K562 (cell line): ENCODE results near the gene NSMF. TPM values are rescaled to one million over a fixed set of nuclear protein-coding genes. Genes with fewer than 3 reads are reported as not detected.

Experiments
- ATAC-seq: fragments of 200-7000 bp; cut with Tn5 transposase; 3 replicates; pipeline ENCODE4 v1.9.1; 2020; ENCODE audit warnings: moderate library complexity
- BruUV-seq: library from RNA; stranded (reverse); fragments of 400-500 nt; replicated peaks from 2 replicates; lab custom pipeline; 2021; lab: Mats Ljungman, UMichigan
- CTCF ChIA-PET: fragments of 300-600 bp; formaldehyde crosslinking; extraction: SDS; loops from one replicate; lab custom pipeline; 2021; ENCODE audit warnings: low intra/inter-chr PET ratio; lab: Yijun Ruan, JAX
- POLR2A ChIA-PET: fragments of 300-600, 350-650 bp; sonication (Branson Sonifier 250); formaldehyde crosslinking; extraction: SDS; loops from one replicate; lab custom pipeline; 2021; ENCODE audit warnings: antibody characterized with exemption, inconsistent platforms; lab: Yijun Ruan, JAX
- DNase-seq, 4 experiments: peaks; one replicate each; pipeline versions ENCODE4 v3.0.0 to v3.0.0-alpha.2; 2011 to 2018; ENCODE audit warnings: low spot score in 3 of 4, mixed read lengths in 3 of 4; ENCODE audit errors: extremely low read depth in 1 of 4
- FAIRE-seq: peaks from 2 replicates; lab custom pipeline; 2011; peaks lifted over from hg19 to GRCh38; lab: Jason Lieb, UNC
- H2AFZ ChIP-seq: 2 replicates; pipeline ENCODE4 v1.6.0; 2011; ENCODE audit warnings: low read depth, low read length, control low read depth, inconsistent platforms
- H3K27ac ChIP-seq: fragments of 200-600 bp; 3 replicates; pipeline ENCODE4 v1.8.0; 2011; ENCODE audit warnings: low read depth, mild to moderate bottlenecking, control low read depth, inconsistent platforms, low read length, moderate library complexity, mixed read lengths; ENCODE audit errors: extremely low read depth
- H3K27me3 ChIP-seq, 2 experiments: fragments of 300-600 bp in 1 of 2; 2 replicates in 1 of 2; 3 replicates in 1 of 2; pipeline versions ENCODE4 v1.6.0 to v1.8.0; 2011; ENCODE audit warnings: inconsistent platforms in 2 of 2, low read length in 2 of 2, mild to moderate bottlenecking in 1 of 2, mixed read lengths in 1 of 2, moderate library complexity in 1 of 2; ENCODE audit not compliant: control insufficient read depth in 2 of 2, insufficient read depth in 2 of 2
- H3K36me3 ChIP-seq: fragments of 300-600 bp; 3 replicates; pipeline ENCODE4 v1.8.0; 2011; ENCODE audit warnings: mild to moderate bottlenecking, low read length, inconsistent platforms; ENCODE audit not compliant: control insufficient read depth, insufficient read depth
- H3K4me1 ChIP-seq, 2 experiments: fragments of 200-600 bp in 1 of 2; replicated peaks in 1 of 2; 2 replicates in 1 of 2; 3 replicates in 1 of 2; pipeline versions ENCODE4 v1.5.1 to v1.8.0; 2011; ENCODE audit warnings: inconsistent platforms in 2 of 2, low read length in 2 of 2, mild to moderate bottlenecking in 1 of 2, mixed read lengths in 1 of 2, moderate library complexity in 1 of 2; ENCODE audit not compliant: control insufficient read depth in 2 of 2, insufficient read depth in 2 of 2
- H3K4me2 ChIP-seq: 2 replicates; pipeline ENCODE4 v1.6.1; 2011; ENCODE audit warnings: low read length, control low read depth, inconsistent platforms, mixed read lengths; ENCODE audit not compliant: insufficient read depth
- H3K4me3 ChIP-seq: fragments of 200-600 bp; sonication (generic), shearing (Covaris generic); 2 replicates; pipeline ENCODE4 v1.5.1; 2016; ENCODE audit warnings: control low read depth, inconsistent platforms
- H3K79me2 ChIP-seq: fragments of 200-600 bp; 3 replicates; pipeline ENCODE4 v1.8.0; 2011; ENCODE audit warnings: low read length, inconsistent platforms; ENCODE audit not compliant: control insufficient read depth, insufficient read depth
- H3K9ac ChIP-seq, 2 experiments: 2 replicates each; pipeline versions ENCODE4 v1.6.0 to v1.6.1; 2011; ENCODE audit warnings: low read depth in 2 of 2, low read length in 2 of 2, control low read depth in 1 of 2, inconsistent platforms in 1 of 2, mild to moderate bottlenecking in 1 of 2, mixed read lengths in 1 of 2; ENCODE audit not compliant: insufficient read depth in 1 of 2
- H3K9me1 ChIP-seq: one replicate; pipeline ENCODE4 v1.6.0; 2011; ENCODE audit warnings: inconsistent platforms, mild to moderate bottlenecking, low read length, moderate library complexity; ENCODE audit not compliant: control insufficient read depth, insufficient read depth
- H3K9me3 ChIP-seq: replicated peaks from 2 replicates; pipeline ENCODE4 v1.5.1; 2011; ENCODE audit warnings: low read depth, low read length, inconsistent platforms; ENCODE audit not compliant: control insufficient read depth, insufficient read depth
- H4K20me1 ChIP-seq: replicated peaks from 2 replicates; pipeline ENCODE4 v1.6.1; 2011; ENCODE audit warnings: low read length, inconsistent platforms, mixed read lengths; ENCODE audit not compliant: control insufficient read depth, insufficient read depth
- FOXM1 ChIP-seq, 2 experiments: fragments of 450-650 bp in 1 of 2; sonication (generic) in 1 of 2; formaldehyde crosslinking in 1 of 2; IDR thresholded peaks; 2 replicates each; pipeline versions ENCODE4 v1.6.1 to v1.9.0; 2017 to 2022; ENCODE audit warnings: low read depth in 2 of 2, mild to moderate bottlenecking in 2 of 2, missing genetic modification reagents in 1 of 2, moderate library complexity in 1 of 2
- KDM5B ChIP-seq: fragments of 200-600 bp; sonication (generic); IDR thresholded peaks from 2 replicates; pipeline ENCODE4 v1.6.1; 2012; ENCODE audit warnings: low read depth, mild to moderate bottlenecking, moderate library complexity, low read length, control low read depth, inconsistent platforms; ENCODE audit not compliant: insufficient replicate concordance
- MCM2 ChIP-seq: fragments of 450-650 bp; IDR thresholded peaks from 2 replicates; pipeline ENCODE4 v1.6.1; 2017; ENCODE audit warnings: low read depth, mild to moderate bottlenecking
- PATZ1 ChIP-seq: fragments of 250-450 bp; sonication (Bioruptor Pico); IDR thresholded peaks from 2 replicates; pipeline ENCODE4 v1.5.0; 2020; ENCODE audit warnings: mild to moderate bottlenecking, borderline replicate concordance
- PRMT5 ChIP-seq: sonication (generic); formaldehyde crosslinking; IDR thresholded peaks from 2 replicates; pipeline ENCODE4 v1.5.0; 2020; ENCODE audit warnings: missing genetic modification reagents
- ZBTB8A ChIP-seq: fragments of 450-650 bp; IDR thresholded peaks from 2 replicates; pipeline ENCODE4 v1.6.1; 2018; ENCODE audit warnings: mild to moderate bottlenecking, moderate library complexity; ENCODE audit not compliant: partially characterized antibody
- ZKSCAN8 ChIP-seq: fragments of 200-800 bp; sonication (Bioruptor generic); IDR thresholded peaks from 2 replicates; pipeline ENCODE4 v1.6.1; 2016; ENCODE audit warnings: missing genetic modification characterization, missing compliant biosample characterization
- ZNF175 ChIP-seq: fragments of 200-800 bp; sonication (Bioruptor generic); IDR thresholded peaks from 2 replicates; pipeline ENCODE4 v1.6.1; 2016; ENCODE audit warnings: low read depth, mild to moderate bottlenecking, missing genetic modification characterization, missing compliant biosample characterization
- ZNF76 ChIP-seq: fragments of 250-450 bp; sonication (Bioruptor Pico); IDR thresholded peaks from 2 replicates; pipeline ENCODE4 v1.4.0; 2020; ENCODE audit warnings: mild to moderate bottlenecking, moderate library complexity, borderline replicate concordance
- WGBS: fragments of 100-300 bp; shearing (Covaris generic); methylation state at CpG from one replicate; pipeline ENCODE4 v1.1.6; 2016; ENCODE audit warnings: low coverage, mixed read lengths; ENCODE audit not compliant: insufficient coverage; ENCODE audit errors: missing lambda C conversion rate; 5-methylcytosine and 5-hydroxymethylcytosine counted together
- in situ Hi-C: fragments of 300-500 bp; cut with MboI; formaldehyde crosslinking; loops from 4 replicates; pipeline ENCODE4 v1.15.0; 2018; ENCODE audit warnings: inconsistent platforms, mixed read lengths
- intact Hi-C: fragments of 100-400 bp; cut with micrococcal nuclease; formaldehyde crosslinking; loops from 2 replicates; pipeline ENCODE4 v1.14.2; 2022
- polyA plus RNA-seq, 8 experiments: library from polyadenylated mRNA; depleted of rRNA in 4 of 8; stranded (reverse) in 5 of 8; unstranded in 3 of 8; fragments of >200 nt; fragmentation: Nextera tagmentation in 2 of 8; fragmentation: Illumina TruSeq in 1 of 8; extraction: Ambion mirVana in 2 of 8; extraction: Trizol in 1 of 8; gene quantifications; 2 replicates each; pipeline versions ENCODE4 v1.2.1 to v1.2.3, GENCODE V29; 2011 to 2014; ENCODE audit warnings: inconsistent platforms in 1 of 8, missing spikeins in 1 of 8
- total RNA-seq, 7 experiments: library from RNA; depleted of rRNA in 6 of 7; stranded (reverse); fragments of >200 nt in 6 of 7; fragmentation: Illumina TruSeq in 2 of 7; extraction: Trizol in 2 of 7; gene quantifications; 2 replicates each; pipeline versions ENCODE4 v1.2.1 to v1.2.3, GENCODE V29; 2011 to 2021; ENCODE audit warnings: low replicate concordance in 1 of 7
- TF ChIP-seq, protein P1 (sequence below): fragments of 250-450 bp; sonication (Bioruptor Pico); IDR thresholded peaks from 2 replicates; pipeline ENCODE4 v1.4.0; 2020; ENCODE audit warnings: mild to moderate bottlenecking, moderate library complexity
- TF ChIP-seq, protein P2 (sequence below), 2 experiments: fragments of 250-450 bp in 1 of 2; fragments of 450-650 bp in 1 of 2; sonication (Bioruptor Pico) in 1 of 2; IDR thresholded peaks; 2 replicates each; pipeline versions ENCODE4 v1.6.1 to v1.8.0; 2016 to 2021; ENCODE audit warnings: mild to moderate bottlenecking in 2 of 2, moderate library complexity in 2 of 2, missing compliant biosample characterization in 1 of 2, missing genetic modification characterization in 1 of 2
- TF ChIP-seq, protein P3 (sequence below), 2 experiments: fragments of 450-650 bp in 1 of 2; sonication (generic) in 1 of 2; formaldehyde crosslinking in 1 of 2; IDR thresholded peaks in 1 of 2; conservative IDR thresholded peaks in 1 of 2; 2 replicates each; pipeline versions ENCODE4 v1.6.1 to v1.8.1; 2016 to 2023; ENCODE audit warnings: mild to moderate bottlenecking in 2 of 2, moderate library complexity in 2 of 2, inconsistent platforms in 1 of 2, missing genetic modification reagents in 1 of 2

The NSMF gene
- total and polyA plus RNA-seq, 9 of the 15 experiments (the other 6 are each of a cell fraction or from before 2014, with no cell fraction given): 0.20 to 82.7 (median 29.3) TPM

DNA sequence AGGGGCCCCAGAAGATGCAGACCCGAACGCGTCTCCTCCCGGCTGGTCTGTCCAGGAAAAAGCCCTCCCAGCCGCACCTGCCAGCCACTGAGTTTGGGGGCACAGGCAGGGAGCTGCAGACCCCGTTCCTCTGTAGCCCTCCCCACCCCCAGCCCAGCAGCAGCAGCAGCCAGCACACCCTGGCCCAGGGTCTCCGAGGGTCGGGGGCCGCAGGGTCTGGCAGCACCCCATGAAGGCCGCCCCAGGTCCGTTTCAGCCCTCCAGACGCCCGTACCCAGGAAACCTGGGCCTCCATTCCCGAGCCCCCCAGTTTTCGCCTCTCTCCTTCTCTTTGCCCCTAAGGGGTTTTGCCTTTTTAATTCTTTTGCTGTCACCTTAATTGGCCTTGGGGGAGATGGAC, 55.9 kb downstream of the NSMF start:
- Histone ChIP-seq H4K20me1 (no peaks in the 10 kb centered on the region), H3K27ac (no peak overlapping the region), H3K27me3 (no peaks in the 10 kb centered on the region), H3K9me3 (peaks cover 7% of the 10 kb centered on the region; the same call in 1 of the 2 replicates), H3K36me3 (no peaks in the 10 kb centered on the region), H3K4me1 (peaks cover 7 to 54% of the 10 kb centered on the region in 2 experiments; a peak in 4 of 5 replicates), H3K9ac (no peak overlapping the region; a peak in 1 of 4 replicates), H3K4me2 (no peak overlapping the region), H3K9me1 (no peaks in the 10 kb centered on the region), H2AFZ (no peak overlapping the region), H3K79me2 (peaks cover 5% of the 10 kb centered on the region; the same call in 2 of the 3 replicates), H3K4me3 (no peak overlapping the region)
- WGBS: 98% methylated on average over 9 of the region's 15 CpGs
- ChIA-PET CTCF (no interaction called here), POLR2A (interaction anchor here (0.6 kb wide), 1 partner anchor 93 kb away, joined by 3 read pairs; no protein-coding TSS in a partner anchor)
- no peak for ATAC-seq
- FAIRE-seq: no peak
- intact Hi-C loops (no loop called here), in situ Hi-C loops (no loop called here)
- DNase-seq: no peak
- BruUV-seq: no TSS peak
- no peak for TF ChIP-seq FOXM1 (IDR thresholded peaks at IDR 0.05; ENCODE audit: low read depth)
- no peak for TF ChIP-seq FOXM1 (CRISPR knock-in tag; IDR thresholded peaks at IDR 0.05; ENCODE audit: low read depth)
- TF ChIP-seq ZBTB8A: no peak
- no peak for TF ChIP-seq ZKSCAN8 (CRISPR knock-in tag)
- no peak for TF ChIP-seq PRMT5 (CRISPR knock-in tag)
- TF ChIP-seq, protein P1, sequence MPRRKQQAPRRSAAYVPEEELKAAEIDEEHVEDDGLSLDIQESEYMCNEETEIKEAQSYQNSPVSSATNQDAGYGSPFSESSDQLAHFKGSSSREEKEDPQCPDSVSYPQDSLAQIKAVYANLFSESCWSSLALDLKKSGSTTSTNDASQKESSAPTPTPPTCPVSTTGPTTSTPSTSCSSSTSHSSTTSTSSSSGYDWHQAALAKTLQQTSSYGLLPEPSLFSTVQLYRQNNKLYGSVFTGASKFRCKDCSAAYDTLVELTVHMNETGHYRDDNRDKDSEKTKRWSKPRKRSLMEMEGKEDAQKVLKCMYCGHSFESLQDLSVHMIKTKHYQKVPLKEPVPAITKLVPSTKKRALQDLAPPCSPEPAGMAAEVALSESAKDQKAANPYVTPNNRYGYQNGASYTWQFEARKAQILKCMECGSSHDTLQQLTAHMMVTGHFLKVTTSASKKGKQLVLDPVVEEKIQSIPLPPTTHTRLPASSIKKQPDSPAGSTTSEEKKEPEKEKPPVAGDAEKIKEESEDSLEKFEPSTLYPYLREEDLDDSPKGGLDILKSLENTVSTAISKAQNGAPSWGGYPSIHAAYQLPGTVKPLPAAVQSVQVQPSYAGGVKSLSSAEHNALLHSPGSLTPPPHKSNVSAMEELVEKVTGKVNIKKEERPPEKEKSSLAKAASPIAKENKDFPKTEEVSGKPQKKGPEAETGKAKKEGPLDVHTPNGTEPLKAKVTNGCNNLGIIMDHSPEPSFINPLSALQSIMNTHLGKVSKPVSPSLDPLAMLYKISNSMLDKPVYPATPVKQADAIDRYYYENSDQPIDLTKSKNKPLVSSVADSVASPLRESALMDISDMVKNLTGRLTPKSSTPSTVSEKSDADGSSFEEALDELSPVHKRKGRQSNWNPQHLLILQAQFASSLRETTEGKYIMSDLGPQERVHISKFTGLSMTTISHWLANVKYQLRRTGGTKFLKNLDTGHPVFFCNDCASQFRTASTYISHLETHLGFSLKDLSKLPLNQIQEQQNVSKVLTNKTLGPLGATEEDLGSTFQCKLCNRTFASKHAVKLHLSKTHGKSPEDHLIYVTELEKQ: no peak
- TF ChIP-seq, protein P2, sequence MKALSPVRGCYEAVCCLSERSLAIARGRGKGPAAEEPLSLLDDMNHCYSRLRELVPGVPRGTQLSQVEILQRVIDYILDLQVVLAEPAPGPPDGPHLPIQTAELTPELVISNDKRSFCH (CRISPR knock-in tag; IDR thresholded peaks at IDR 0.05): no peak
- TF ChIP-seq, protein P2 (tag; IDR thresholded peaks at IDR 0.05): no peak
- no peak for TF ChIP-seq ZNF76 (CRISPR knock-in tag)
- no peak for TF ChIP-seq KDM5B
- TF ChIP-seq, protein P3, sequence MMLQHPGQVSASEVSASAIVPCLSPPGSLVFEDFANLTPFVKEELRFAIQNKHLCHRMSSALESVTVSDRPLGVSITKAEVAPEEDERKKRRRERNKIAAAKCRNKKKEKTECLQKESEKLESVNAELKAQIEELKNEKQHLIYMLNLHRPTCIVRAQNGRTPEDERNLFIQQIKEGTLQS (IDR thresholded peaks at IDR 0.05): no peak
- TF ChIP-seq, protein P3 (CRISPR knock-in tag; conservative IDR thresholded peaks at IDR 0.05): no peak
- no peak for TF ChIP-seq MCM2
- TF ChIP-seq ZNF175 (CRISPR knock-in tag): no peak
- TF ChIP-seq PATZ1 (CRISPR knock-in tag): no peak
